NCI-H748 (cell line): ENCODE measurements around the gene NINL.
"Not testable (repeated sequence)": the region's sequence is repeated elsewhere in the genome, so short reads cannot be mapped to it uniquely, and the experiment has no call there.

Experiments
- DNase-seq: peaks from one replicate; lab custom pipeline; 2025; ENCODE audit not compliant: unreplicated experiment; lab: John Stamatoyannopoulos, UW

Gene NINL

GRCh38 chr20:25503936-25504335, 81.4 kb downstream of the NINL start:
- DNase-seq, result no peak

GRCh38 chr20:25503051-25503639, 82.2 kb downstream of the NINL start:
- not testable (repeated sequence) for DNase-seq

- DNase-seq, result no peak
Measured at GRCh38 chr20:25500880-25501351, 84.4 kb downstream of the NINL start.

GRCh38 chr20:25499855-25500434, 85.4 kb downstream of the NINL start:
- no peak for DNase-seq

GRCh38 chr20:25499031-25499430, 86.3 kb downstream of the NINL start:
- no peak for DNase-seq

GRCh38 chr20:25498280-25498606, 87.1 kb downstream of the NINL start:
- DNase-seq, result no peak

DNA sequence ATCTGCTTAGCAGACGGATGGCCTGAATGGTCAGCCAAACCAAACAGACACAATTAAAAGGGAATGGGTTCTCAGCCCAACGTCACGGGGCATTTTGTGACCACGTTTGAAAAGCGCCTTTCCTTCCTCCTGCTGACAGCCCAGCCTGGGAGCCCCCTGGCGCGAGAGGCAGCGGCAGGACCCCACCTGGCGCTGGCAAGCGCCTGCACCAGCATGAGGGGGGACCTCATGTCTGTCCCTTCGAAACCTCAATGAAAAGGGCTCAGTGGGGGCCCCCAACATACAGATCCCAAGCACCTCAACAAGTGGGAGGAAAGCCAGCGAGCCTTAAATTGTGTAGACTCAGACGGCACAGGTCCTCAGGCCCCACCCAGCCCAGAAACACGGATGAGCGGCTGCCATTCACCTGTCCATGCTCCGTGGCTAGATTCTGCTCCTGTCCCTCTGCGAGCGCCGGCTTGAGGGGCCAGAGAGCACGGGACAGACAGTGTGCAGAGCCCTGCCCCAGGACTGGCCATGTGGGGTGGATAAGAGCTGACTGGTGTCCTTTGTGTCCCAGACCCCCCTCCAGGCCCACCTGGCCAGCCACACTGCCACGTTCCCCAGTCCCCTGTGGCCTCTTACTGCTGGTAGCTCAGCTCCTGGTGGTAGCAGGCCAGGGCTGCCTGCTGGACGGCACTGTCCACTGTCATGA, 87.6 kb downstream of the NINL start:
- DNase-seq, result no peak

- DNase-seq, result no peak
Measured at GRCh38 chr20:25496968-25497401, 88.3 kb downstream of the NINL start.

- no peak for DNase-seq
Measured at GRCh38 chr20:25496165-25496967, 89.0 kb downstream of the NINL start.

GRCh38 chr20:25495189-25495824, 90.0 kb downstream of the NINL start:
- DNase-seq, result no peak

- no peak for DNase-seq
Measured at GRCh38 chr20:25494506-25495188, 90.7 kb downstream of the NINL start.

- DNase-seq, result no peak
Measured at GRCh38 chr20:25493748-25494505, 91.4 kb downstream of the NINL start.

- DNase-seq, result no peak
Measured at GRCh38 chr20:25493137-25493536, 92.2 kb downstream of the NINL start.

DNA sequence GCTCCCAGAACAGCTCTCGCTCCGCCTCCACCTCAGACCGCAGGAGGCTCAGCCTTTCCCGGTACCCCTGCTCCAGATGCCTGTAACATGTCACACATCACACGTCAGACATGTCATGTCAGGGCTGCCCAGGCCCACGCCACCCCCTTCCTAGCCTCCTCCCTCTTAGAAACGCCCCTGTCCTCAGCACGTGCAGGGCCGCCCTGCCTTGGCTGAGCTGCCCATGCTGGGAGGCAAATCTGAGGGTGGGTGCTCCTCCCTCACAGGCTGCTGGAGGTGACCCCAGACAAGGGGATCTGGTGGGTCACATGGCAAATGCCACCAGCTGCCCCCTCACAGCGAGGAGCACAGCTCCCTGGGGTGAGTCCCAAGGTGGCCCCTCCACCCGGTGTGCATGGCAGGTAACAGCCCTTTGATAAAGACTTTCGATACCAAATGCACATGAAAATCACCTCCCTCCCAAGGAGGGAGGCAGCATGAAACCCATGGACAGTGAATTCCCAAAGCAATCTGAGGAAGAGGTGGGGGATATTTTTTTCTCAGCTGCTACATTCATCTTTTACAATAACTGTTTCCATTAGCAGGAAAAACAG, 93.8 kb downstream of the NINL start:
- DNase-seq, result no peak

DNA sequence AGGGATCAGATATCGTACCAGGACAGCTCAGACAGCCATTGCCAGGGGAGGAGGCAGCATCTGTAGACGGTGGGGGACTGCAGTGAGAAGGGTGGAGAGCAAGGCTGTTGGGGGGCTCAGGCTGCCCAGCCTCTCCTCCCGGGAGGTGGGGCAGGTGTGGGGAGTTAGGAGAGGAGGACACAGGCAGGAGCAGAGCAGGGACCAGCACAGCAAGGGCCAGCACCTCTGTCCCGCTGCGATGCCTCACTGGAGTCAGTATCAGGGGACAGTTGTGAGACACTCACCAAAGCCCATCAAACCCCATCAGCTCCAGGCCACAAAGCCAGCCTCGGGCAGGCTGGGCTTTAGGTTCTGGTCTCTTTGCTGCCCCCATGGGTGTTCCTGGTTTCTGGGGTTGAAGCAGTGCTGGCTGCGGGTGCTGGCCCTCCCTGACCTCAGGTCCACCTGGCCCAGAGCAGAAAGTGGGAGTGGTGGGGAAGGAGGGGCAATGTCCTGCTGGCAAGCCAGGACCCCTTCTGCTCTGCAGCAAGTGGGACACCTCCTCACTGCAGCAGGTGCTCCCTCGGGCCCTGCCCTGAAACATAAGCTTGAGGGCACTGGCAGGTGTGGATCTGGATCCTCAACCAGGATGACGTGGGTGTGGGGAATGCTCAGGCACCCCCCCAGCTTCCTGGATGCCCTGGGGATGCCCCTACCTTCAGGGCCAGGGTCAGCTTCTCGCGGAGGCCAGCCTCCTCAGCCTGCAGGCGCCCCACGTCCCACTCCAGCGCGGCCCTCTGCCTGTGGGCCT, 94.5 kb downstream of the NINL start:
- no peak for DNase-seq

GRCh38 chr20:25489221-25489871, 96.0 kb downstream of the NINL start:
- DNase-seq, result no peak

- DNase-seq, result no peak
Measured at GRCh38 chr20:25487975-25488374, 97.4 kb downstream of the NINL start.

DNA sequence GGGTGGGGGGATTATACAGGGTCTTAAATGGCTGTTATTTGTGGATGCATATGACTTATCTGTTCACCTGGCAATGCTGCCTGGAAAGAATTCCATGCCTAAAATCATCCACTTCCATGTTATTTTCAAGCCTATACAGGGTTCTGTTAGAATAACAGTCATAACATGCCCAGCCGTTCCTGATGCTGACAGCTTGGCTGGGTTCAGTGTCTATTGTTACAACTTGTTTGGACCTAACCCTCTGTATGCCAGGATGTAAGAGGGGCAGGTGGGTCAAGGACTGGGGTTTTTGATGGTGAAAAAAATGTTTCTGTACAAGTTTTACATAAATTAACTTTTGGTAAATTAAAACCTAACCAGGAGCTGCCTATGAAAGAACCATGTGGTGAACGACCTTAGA, 98.0 kb downstream of the NINL start:
- no peak for DNase-seq
